Measurements from ENCODE around the gene TNFRSF4. TPM values are rescaled to one million over a fixed set of nuclear protein-coding genes. Genes with fewer than 3 reads are reported as not detected.

TNFRSF4 gene
- total and polyA plus RNA-seq, 8 donors, result 2.0 to 4.5 (median 3.1) TPM

GRCh38 chr1:1245817-1246576 lies 32.0 kb upstream of the TNFRSF4 start:
- no peaks in the 10 kb centered on the region for H3K36me3 ChIP-seq
- intact Hi-C loops (cut with DNase I), result loop anchor here in 1 of 2 donors (10.0 kb wide), 1 partner anchor 121 kb away; no protein-coding TSS in a partner anchor
- DNase-seq, result no peak
- H3K4me1 ChIP-seq, result peaks cover 0 to 11% of the 10 kb centered on the region in 2 donors
- no peaks in the 10 kb centered on the region for H3K9me3 ChIP-seq
- H3K4me3 ChIP-seq, result no peak overlapping the region
- peaks cover 16 to 60% of the 10 kb centered on the region in 2 donors for H3K27me3 ChIP-seq
- no peak for TF ChIP-seq CTCF (IDR thresholded peaks at IDR 0.05)
- ATAC-seq, result no peak
- H3K27ac ChIP-seq, result no peak overlapping the region

- no peak for TF ChIP-seq CTCF (IDR thresholded peaks at IDR 0.05)
- no peak overlapping the region for H3K27ac ChIP-seq
- peaks cover 16 to 67% of the 10 kb centered on the region in 2 donors for H3K27me3 ChIP-seq
- peaks cover 0 to 11% of the 10 kb centered on the region in 2 donors for H3K4me1 ChIP-seq
- H3K9me3 ChIP-seq, result no peaks in the 10 kb centered on the region
- no peaks in the 10 kb centered on the region for H3K36me3 ChIP-seq
- no peak overlapping the region for H3K4me3 ChIP-seq
- DNase-seq (no peak), ATAC-seq (no peak)
- intact Hi-C loops (cut with DNase I), result loop anchor here in 1 of 2 donors (10.0 kb wide), 1 partner anchor 120 kb away; no protein-coding TSS in a partner anchor
These were observed 31.3 kb upstream of the TNFRSF4 start for GRCh38 chr1:1245178-1245816.

- DNase-seq (no peak), ATAC-seq (no peak)
- no peak overlapping the region for H3K27ac ChIP-seq
- H3K4me3 ChIP-seq, result no peak overlapping the region
- H3K27me3 ChIP-seq, result peaks cover 22 to 77% of the 10 kb centered on the region in 2 donors
- no peak for TF ChIP-seq CTCF (IDR thresholded peaks at IDR 0.05)
- no peaks in the 10 kb centered on the region for H3K36me3 ChIP-seq
- no peaks in the 10 kb centered on the region for H3K9me3 ChIP-seq
- H3K4me1 ChIP-seq, result peaks cover 0 to 11% of the 10 kb centered on the region in 2 donors
- intact Hi-C loops (cut with DNase I), result loop anchor here in 1 of 2 donors (10.0 kb wide), 1 partner anchor 120 kb away; no protein-coding TSS in a partner anchor
These were observed 30.3 kb upstream of the TNFRSF4 start for GRCh38 chr1:1244192-1244811.

- Histone ChIP-seq H3K4me3 (no peak overlapping the region), H3K27me3 (peaks cover 27 to 82% of the 10 kb centered on the region in 2 donors)
- no peak for DNase-seq
These were observed 29.8 kb upstream of the TNFRSF4 start for GRCh38 chr1:1243807-1244191.

More at GRCh38 chr1:1243807-1244191, 29.8 kb upstream of the TNFRSF4 start:
- H3K9me3 ChIP-seq, result no peaks in the 10 kb centered on the region
- TF ChIP-seq CTCF (IDR thresholded peaks at IDR 0.05), result no peak
- no peaks in the 10 kb centered on the region for H3K36me3 ChIP-seq
- intact Hi-C loops (cut with DNase I), result loop anchor here in 1 of 2 donors (10.0 kb wide), 1 partner anchor 119 kb away; no protein-coding TSS in a partner anchor
- ATAC-seq, result no peak
- no peak overlapping the region for H3K27ac ChIP-seq
- H3K4me1 ChIP-seq, result peaks cover 0 to 11% of the 10 kb centered on the region in 2 donors

Data from left lung (tissue), 10 donors.